ENCODE results near the gene NADSYN1. TPM values are rescaled to one million over a fixed set of nuclear protein-coding genes. Genes with fewer than 3 reads are reported as not detected.

NADSYN1 gene
- total and polyA plus RNA-seq, 2 experiments from 2014 or later, result 46.8 to 68.9 TPM

DNA sequence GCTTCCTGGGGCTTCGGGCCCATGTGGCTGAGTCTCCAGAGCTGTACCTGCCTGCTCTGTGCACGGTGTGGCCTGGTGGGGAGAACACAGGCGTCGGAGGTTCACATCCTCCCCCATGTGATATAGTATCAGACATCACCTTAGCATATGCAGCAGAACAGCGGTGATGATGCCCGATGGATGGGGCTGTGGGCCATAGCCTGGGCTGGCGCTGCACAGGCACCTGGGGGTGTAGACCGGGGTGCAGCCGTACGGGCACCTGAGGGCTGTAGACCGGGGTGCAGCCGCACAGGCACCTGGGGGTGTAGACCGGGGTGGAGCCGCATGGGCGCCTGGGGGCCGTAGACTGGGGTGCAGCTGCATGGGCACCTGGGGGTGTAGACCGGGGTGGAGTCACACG, 29.2 kb downstream of the NADSYN1 start:
- no peak overlapping the region for H3K4me3 ChIP-seq
- H3K9me3 ChIP-seq (ENCODE audit: low read depth), result no peaks in the 10 kb centered on the region
- TF ChIP-seq, protein P1, sequence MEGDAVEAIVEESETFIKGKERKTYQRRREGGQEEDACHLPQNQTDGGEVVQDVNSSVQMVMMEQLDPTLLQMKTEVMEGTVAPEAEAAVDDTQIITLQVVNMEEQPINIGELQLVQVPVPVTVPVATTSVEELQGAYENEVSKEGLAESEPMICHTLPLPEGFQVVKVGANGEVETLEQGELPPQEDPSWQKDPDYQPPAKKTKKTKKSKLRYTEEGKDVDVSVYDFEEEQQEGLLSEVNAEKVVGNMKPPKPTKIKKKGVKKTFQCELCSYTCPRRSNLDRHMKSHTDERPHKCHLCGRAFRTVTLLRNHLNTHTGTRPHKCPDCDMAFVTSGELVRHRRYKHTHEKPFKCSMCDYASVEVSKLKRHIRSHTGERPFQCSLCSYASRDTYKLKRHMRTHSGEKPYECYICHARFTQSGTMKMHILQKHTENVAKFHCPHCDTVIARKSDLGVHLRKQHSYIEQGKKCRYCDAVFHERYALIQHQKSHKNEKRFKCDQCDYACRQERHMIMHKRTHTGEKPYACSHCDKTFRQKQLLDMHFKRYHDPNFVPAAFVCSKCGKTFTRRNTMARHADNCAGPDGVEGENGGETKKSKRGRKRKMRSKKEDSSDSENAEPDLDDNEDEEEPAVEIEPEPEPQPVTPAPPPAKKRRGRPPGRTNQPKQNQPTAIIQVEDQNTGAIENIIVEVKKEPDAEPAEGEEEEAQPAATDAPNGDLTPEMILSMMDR (IDR thresholded peaks at IDR 0.05; ENCODE audit: low read depth, low read length), result no peak
- H3K27ac ChIP-seq, result no peak overlapping the region
- DNase-seq (ENCODE audit: low read depth in 1 of 2, low spot score in 1 of 2), result no peak
- no peaks in the 10 kb centered on the region for H3K27me3 ChIP-seq
- peaks cover 12% of the 10 kb centered on the region for H3K36me3 ChIP-seq
- no peaks in the 10 kb centered on the region for H3K4me1 ChIP-seq (ENCODE audit: low read depth)

DNA sequence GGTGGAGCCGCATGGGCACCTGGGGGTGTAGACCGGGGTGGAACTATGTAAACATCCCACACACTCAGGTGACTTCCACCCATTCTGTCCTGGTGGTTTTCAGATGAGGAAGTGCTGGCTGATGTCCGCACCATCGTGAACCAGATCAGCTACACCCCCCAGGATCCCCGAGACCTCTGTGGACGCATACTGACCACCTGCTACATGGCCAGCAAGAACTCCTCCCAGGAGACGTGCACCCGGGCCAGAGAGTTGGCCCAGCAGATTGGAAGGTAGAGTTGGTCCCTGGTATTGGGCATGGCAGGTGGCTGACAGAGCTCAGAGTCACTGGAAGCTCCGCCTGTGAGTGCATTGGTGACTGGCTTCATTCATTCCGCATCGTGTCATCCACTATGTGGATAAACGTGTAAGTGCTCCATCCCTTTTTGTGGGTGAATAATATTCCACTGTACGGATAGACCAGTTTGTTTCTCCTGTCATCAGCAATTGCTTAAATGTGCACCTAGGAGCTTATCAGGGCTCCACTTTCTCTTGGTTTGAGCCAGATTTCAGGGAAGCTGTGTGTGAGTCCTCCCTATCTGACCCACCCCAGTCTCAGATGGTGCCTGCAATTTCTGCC, 29.9 kb downstream of the NADSYN1 start:
- Histone ChIP-seq H3K4me1 (ENCODE audit: low read depth) (peaks cover 1% of the 10 kb centered on the region), H3K36me3 (peaks cover 12% of the 10 kb centered on the region), H3K27ac (no peak overlapping the region), H3K9me3 (ENCODE audit: low read depth) (no peaks in the 10 kb centered on the region), H3K27me3 (no peaks in the 10 kb centered on the region), H3K4me3 (no peak overlapping the region)
- TF ChIP-seq, protein P1 (IDR thresholded peaks at IDR 0.05; ENCODE audit: low read depth, low read length), result no peak
- no peak for DNase-seq (ENCODE audit: low read depth in 1 of 2, low spot score in 1 of 2)

DNA sequence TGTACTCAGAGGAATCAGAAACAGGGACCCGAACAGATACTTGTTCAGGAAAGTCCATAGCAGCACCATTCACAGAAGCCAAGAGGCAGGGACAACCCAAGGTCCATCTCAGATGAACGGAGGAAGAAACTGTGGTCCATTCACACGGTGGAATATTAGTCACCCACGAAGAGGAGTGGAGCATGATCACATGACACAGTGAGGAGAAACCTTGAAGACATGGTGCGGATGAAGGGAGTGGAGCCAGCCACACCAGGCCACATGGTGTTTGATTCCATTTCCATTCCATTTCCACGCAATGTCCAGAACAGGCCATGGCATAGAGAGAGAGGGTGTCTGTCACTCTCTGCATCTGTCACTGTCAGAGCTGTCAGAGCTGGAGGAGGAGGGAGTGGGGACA, 30.7 kb downstream of the NADSYN1 start:
- Histone ChIP-seq H3K27me3 (no peaks in the 10 kb centered on the region), H3K36me3 (peaks cover 12% of the 10 kb centered on the region), H3K4me3 (no peak overlapping the region), H3K4me1 (ENCODE audit: low read depth) (peaks cover 10% of the 10 kb centered on the region), H3K9me3 (ENCODE audit: low read depth) (no peaks in the 10 kb centered on the region), H3K27ac (no peak overlapping the region)
- TF ChIP-seq, protein P1 (IDR thresholded peaks at IDR 0.05; ENCODE audit: low read depth, low read length), result no peak
- DNase-seq (ENCODE audit: low read depth in 1 of 2, low spot score in 1 of 2), result no peak

GRCh38 chr11:71484248-71485062, 31.5 kb downstream of the NADSYN1 start:
- H3K36me3 ChIP-seq, result peaks cover 12% of the 10 kb centered on the region
- TF ChIP-seq, protein P1 (IDR thresholded peaks at IDR 0.05; ENCODE audit: low read depth, low read length), result no peak

GRCh38 chr11:71485063-71485399, 32.0 kb downstream of the NADSYN1 start:
- Histone ChIP-seq H3K4me1 (ENCODE audit: low read depth) (peaks cover 21% of the 10 kb centered on the region), H3K27me3 (no peaks in the 10 kb centered on the region), H3K9me3 (ENCODE audit: low read depth) (no peaks in the 10 kb centered on the region), H3K27ac (no peak overlapping the region), H3K36me3 (peaks cover 12% of the 10 kb centered on the region), H3K4me3 (no peak overlapping the region)
- DNase-seq (ENCODE audit: low read depth in 1 of 2, low spot score in 1 of 2), result no peak
- TF ChIP-seq, protein P1 (IDR thresholded peaks at IDR 0.05; ENCODE audit: low read depth, low read length), result no peak

More at GRCh38 chr11:71484248-71485062, 31.5 kb downstream of the NADSYN1 start:
- Histone ChIP-seq H3K4me3 (no peak overlapping the region), H3K9me3 (ENCODE audit: low read depth) (no peaks in the 10 kb centered on the region), H3K27me3 (no peaks in the 10 kb centered on the region), H3K27ac (no peak overlapping the region), H3K4me1 (ENCODE audit: low read depth) (peaks cover 17% of the 10 kb centered on the region)
- no peak for DNase-seq (ENCODE audit: low read depth in 1 of 2, low spot score in 1 of 2)
